SKM-1 treated with dmso at 0.1 percent for 144 hours (cell line): ENCODE data around the gene APBA1.

Experiments
- DNase-seq: peaks from one replicate; lab custom pipeline; 2025; ENCODE audit not compliant: unreplicated experiment; lab: John Stamatoyannopoulos, UW

APBA1 gene

DNA sequence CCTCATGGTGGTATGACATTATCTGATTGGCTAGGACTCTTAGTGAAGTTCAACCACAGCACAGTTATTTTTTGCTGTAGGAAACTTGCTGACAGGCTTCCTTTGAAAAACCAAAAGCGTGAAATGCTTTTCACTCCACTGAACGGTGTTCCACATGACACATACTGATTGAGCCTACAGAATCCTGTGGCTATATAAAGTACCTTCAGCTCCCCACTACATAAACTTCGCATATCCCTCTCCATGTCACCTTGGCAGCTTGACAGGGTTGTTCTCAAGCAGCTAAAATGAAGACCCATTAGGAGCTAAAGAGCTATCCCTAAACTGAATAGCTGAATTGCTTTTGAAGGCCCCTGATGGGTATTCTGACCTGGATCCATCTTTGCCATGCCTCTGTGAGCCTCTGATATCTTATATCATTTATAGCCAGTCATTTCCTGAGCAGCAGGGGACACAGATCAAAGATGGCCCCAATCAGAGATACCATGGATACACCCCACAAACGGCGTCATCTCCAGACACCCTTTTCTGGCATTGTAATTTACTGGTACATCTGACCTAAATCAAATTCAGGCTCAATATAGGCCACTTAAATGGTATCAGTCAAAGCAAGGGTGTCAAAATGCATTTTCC is 91.5 kb downstream of the APBA1 start:
- no peak for DNase-seq

DNA sequence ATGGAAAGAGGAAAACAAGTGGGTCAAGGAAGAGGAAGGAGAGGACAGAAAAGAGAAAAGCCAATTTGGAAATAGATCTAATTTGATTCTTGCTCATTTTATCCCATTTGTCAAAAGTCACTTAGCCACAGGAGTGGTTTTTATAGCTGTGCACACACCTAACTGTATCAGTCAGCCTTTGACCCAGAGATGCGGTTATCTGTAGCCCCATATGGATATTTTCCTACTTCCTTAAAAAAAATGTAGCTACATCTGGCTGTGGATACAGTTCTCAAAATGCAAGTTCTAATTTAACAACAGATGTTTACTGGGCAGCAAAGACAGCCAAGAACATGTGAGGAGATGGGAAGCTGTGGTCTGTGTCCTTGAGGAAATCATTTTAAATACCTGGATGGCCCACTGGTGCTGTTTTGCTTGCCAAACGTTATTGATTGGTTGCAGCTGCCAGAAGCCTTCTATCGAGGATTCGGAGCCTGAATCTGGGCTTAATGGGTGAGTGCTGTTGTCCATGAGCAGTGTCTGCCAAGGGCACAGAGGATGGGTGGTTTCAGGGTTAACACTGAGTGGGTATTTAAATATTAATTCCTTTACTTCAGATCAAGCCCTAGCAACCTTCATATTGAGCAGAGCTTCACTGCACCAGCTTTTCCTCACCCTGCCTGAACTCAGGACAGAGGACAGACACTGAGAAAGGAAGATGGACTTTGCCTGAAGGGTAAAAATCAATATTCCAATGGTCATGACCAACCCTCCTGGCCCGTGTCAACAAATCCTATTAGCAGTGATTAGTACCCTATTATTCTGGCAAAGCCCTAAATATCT is 92.2 kb downstream of the APBA1 start:
- no peak for DNase-seq

DNA sequence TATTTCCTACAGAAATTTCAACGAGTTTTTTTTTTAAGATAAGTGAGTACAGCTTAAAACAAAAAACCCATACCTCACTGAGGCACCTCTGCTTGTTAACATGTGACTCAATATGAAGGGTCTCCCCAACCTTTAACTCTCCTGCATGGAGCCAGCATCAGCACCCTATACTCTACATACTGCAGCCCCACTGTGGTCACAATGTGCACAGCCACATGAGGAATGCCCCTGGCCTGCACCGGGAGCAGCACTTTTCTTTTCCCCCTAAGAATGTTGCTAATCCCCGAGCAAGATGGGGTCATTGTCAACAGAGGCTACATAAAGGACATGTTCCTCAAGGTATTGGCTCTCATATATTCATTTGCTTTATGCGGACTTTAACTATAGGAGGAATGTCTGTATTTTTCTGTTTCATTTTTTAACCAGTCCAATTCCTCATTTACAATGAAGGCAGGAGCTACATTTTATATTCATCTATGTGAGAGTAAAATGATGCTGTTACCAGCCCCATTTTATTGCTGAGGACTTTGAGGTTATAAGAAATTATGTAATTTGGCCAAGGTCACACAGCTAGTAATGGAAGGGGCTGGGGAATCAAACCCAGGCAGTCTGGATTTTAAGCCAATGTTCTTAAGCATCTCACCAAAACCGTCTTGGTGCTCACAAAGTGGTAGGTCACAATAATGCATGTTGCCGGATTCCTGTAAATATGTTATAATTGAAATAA is 93.0 kb downstream of the APBA1 start:
- no peak for DNase-seq

DNA sequence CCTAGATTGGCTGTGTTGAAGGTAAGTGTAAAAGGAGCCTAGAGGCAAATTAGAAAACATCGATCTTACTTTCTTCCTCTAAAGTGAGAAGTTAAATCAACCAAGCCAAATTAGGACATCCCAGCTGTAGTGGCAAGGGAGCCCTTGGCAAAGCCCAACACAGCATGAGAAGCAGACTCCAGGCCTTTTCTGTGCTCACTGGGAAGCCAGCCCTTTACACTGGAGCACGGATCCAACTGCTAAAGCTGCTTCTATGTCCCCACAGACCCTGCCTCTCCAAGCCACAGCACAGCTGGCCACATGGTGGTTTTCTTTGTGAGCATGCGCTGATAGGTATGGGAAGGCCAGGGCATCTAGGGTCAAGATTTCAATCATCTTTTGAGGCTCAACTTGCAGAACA is 94.1 kb downstream of the APBA1 start:
- no peak for DNase-seq

DNA sequence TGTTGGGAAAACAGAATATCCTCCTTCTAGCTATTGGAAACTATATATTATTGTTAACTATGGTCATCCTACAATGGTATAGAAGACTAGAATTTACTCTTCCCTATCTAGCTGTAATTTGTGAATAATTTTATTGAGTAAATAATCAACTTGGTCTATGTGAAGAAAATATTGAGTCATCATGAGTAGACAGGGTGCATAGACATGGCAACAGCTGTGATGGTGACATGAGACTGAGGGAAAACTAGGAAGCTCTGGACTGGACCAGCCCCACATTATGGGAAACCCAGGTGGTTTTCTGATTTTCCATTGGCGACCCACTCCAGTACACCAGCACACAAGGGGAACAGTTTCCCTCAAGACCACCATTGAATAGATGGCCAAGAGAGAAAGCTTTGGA is 95.0 kb downstream of the APBA1 start:
- no peak for DNase-seq

DNA sequence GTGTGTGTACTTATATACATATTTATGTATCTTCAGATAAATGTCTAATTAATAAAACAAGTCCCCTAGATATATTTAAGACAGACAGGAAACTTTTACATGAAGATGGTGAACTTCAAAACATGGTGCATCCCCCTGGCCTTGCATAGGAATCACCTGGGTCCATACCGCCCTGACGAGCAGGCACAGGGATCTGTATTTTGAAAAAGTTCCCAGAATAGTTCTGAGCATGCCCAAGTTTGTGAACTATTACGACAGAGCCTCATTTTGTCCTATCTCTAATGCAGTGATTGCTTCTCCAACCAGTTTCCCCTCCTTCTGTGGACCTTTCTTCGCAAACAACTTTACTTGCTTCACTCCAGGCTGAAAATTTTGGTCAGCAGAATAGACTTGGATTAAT is 98.1 kb downstream of the APBA1 start:
- DNase-seq, result no peak

DNA sequence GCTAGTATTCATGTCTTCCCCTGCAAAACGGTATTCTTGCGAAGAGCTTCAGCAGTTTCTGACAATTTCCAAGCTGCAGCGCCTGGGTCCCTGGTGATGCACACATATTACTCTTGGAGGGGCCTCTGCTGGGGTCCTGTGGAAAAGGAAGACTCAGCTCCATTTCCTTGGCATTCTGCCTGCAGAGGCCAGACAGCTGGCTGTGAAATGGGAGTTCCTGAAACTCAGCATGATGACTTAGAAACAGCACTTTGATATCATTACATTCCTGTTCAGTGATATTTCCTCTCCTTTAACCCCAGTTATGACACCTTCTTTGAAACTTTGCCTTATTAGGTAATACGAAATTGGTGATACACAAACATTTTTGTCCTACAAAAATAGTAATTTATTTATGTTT is 98.5 kb downstream of the APBA1 start:
- DNase-seq, result no peak

DNA sequence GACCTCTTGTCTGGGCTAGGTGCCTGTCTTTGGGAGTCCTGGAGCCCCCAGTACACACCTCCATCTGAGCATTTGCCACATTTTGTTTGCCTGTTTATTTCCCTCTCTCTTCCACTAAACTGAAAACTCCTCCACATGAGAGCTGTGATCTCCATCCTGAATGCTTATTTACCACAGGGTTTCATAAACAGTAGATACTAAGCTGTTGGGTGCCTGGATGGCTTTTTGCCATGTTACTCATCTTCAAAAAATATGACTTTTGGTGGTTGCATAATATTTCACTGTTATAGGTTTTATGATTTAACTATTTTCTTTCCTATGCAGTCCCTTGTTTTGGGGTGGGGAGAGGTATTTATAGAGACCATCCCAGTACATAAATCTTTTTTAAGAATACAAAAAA is 99.6 kb downstream of the APBA1 start:
- DNase-seq, result no peak

DNA sequence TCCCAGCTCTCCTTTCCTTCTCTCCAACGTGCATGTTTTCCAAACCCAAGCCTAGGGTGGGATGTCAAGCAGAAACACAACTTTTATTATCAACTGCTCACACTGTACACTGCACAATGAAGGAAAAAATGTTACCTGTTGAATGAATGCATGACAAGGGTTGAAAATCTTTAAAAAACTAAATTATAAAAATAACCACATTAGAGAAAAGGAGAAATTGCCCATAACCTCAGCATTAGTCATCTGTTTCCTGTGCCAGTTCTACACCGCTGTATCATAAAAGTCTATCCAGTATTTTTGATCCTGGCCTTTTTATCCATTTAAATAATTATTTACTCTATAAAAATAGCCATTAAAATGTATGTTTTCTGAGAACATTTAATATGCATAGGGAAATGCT is 101.1 kb downstream of the APBA1 start:
- no peak for DNase-seq

DNA sequence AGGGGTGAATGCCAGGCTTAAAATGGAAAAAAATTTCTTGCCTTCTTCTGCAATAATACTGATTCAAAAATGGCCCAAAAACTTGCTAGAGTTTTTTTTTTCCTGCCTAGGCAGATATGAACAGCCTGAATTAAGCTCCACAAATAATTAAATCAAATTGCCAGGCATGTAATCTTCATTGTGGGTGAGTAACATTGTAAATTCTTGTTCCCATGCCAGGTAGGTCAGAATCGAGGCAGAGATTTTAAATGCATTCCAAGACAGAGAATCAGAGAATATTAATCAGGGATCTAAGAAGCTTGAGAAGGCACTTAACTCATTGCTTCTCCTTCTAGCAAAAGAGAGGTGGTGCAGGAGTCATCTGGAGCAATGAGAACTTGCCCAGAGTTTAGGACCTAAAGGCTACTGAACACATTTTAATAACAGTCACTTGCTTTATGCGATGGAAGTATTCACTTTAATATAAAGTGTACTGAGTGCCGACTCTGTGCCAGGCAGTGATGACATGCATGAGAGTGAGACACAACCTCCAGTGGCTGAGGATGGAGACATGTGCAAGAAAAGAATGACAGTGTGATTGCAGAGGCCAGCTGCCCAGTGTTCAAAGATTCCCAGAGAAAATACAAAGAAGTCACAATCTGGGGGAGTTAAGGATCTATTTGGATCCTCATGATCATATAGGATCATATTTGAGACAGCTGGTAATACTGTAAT is 102.3 kb downstream of the APBA1 start:
- DNase-seq, result no peak

DNA sequence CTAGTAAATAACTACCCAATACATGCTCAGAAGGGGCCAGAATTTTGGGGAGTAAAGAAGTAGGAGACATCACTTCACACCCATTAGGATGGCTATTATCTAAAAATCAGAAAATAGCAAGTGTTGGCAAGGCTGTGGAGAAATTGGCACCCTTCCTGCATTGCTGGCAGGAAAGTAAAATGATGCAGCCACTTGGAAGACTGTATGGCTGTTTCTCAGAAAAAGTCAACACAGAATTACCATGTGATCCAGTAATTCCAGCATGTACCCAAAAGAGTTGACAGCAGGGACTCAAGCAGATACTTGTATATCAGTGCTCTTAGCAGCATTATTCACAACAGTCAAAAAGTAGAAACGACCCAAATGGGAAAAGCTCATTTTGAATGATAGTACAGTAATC is 107.6 kb downstream of the APBA1 start:
- no peak for DNase-seq

DNA sequence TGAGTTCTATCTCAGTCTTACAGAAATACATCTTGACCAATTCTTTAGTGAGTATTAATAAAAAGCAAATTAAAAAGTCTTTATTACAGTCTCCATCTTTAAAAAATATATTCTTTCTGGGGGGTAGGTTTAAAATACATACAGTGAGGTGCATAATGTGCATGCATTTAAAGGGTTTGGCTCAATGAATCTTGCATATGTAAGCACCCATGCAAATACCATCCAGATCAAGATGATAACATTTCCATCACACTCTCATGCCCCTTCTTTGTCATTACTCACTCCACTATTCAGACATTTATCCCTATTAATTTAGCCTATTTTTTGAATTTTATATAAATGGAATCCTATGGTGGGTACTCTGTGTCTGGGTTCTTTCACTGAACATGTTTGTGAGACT is 113.0 kb downstream of the APBA1 start:
- DNase-seq, result no peak

DNA sequence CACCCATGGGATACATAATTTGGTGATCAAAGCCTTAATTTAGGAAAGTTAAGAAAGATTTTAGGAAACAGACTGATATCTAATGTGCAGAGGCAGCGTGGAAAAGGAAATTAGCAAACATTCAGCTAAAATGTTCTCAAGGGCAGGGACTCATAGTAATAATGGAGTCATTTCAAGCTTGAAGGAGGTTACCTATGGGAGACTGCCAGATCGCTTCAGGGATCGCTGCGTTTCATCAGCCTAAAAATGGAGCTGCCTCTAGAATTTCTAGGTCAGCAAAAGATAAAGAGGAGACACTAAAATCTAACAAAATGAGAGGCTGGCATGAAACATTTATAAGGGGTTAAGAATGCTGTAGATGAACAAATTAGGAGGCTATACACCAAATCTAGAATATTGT is 115.5 kb downstream of the APBA1 start:
- no peak for DNase-seq

DNA sequence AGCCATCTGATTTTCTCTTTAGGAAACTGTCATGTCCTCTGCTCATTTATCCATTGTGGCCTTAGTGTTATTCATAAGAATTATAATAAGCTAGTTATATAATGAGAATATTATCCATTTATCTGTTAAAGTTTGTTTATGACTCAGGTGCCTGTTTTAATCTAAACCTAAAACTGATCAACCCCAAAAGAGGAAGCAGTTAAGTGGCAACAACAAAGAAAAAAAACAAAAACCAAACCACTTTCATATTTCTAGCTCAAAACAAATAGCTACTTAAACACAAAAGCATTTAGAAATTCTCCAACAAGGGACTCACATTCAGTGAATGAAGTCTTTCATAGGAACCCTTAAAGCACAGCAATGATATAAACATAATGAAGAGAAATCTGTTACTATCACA is 116.4 kb downstream of the APBA1 start:
- DNase-seq, result no peak

DNA sequence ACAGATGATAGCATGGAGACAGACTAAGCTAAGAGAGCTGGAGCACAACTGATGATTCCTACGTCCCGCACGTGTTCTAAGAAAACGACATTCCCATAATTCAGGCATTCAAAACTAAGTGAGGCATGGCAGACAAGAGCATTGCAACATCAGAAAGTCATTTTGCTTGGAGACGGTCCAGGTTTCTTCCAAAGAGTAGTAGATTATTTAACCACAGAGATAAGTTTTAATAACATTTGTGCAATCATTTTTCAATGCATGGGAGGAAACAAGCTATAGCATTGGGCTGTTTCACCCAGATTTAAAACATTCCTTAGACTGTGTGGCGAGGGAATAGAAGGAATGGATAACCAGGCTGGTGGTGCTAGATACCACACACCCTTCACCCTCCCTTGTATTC is 117.2 kb downstream of the APBA1 start:
- DNase-seq, result no peak

DNA sequence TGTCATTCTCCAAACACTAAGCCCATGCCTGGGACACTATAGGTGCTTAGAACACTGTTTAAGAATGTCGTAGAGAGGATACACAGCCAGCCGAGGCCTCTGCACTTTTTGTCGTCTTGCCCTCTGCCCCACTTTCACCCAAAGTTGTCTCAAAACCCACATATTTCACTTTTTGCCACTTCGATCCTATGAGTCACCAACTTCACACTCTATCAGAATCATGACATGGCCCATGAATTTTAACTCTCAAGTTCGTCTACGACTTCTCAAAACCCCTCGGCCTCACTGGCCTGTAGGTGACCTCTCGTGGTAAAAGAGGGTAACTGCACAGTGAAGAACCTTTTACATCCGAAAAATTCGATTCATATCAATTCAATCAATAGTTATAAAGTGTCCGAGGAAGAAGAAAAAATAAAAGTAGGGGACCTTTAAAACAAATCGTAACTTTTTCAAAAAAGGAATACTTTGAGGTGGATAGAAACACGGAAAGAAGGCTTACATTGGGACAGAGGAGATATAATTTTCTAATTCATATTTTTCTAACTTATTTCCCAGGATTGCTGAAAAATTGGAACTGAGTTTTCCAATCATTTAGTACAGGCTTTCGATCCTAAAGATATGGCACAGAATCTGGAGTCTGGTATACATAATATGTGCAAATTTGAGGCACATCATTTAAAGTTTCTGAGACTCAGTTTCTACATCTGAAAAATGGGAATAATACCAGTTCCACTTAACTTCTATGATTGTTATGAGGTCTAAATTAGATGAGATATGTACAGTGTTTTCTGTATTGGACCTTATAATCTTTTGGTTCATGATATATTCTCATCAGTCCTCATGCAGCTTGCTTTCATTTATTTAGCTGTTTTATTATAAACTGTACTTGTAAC is 122.6 kb downstream of the APBA1 start:
- no peak for DNase-seq

DNA sequence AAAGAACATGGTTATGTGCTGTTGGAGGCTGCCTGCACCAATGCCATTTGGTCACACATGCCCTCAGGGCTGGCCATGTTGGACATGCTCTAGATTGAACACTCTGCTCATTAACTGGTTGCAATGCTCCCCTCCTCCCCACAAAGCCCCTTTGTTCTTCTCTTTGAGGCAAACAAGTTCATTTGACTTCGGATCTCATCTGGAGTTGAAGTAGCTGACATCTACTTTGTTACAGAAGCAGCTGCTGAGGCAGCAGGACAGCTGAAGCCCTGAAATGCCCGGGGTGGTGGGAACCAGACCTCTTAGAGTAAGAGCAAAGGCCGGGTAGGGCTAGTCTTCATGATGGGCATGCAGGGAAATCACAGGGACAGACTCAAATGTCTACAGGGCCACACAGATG is 123.5 kb downstream of the APBA1 start:
- no peak for DNase-seq

DNA sequence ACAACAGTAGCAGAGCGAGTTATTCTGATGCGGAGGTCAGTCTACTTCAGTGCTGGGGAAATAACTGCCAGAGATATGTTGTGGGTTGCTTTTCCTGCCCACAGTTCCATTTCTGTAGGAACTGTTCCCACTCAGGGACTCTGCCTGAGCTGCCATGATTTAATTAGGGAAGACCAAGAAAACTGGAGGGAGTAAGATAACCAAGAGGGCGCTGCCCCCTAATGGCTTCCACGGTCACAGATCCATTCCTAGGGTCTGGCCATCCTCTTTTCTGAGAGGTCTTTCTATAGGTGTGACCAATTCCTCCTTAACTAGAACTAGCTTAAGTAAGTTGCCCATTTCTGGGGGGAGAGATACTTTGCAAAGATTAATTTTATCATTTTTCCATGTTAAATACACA is 125.9 kb downstream of the APBA1 start:
- no peak for DNase-seq

DNA sequence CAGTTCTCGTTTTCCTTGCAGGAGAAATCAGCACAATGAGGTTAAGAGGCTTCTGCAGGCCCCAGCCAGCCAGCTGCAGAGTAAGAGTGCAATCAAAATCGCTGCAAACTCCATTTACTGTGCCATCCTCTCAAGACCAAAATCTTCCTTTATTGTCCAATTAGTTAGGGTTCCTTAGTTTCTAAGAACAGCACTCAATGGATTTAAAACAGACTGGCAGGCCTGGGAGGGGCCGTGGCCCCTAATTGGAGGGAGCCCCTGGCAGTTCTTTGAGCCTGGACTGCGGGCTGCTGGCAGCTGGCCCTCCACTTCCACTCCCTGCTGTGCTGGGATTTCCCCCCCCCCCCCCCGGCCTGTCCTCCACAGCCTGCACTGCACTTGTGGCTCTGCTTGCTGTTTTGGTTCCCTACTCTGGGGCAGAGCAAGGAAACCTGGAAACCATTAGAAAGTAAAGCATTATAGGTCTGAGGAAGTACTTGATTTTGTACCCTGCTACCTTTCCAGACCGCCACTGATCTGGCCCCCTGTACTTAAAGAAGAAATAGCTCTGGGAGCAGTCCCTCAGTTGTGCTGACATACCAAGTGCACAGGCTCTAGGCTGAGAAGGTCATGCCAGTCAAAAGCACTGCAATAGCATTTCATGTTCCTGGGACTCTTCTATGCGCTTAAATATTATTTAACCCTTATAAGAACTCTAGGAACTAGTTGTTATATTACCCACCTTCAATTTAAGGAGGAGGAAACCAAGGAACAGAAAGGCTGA is 129.0 kb downstream of the APBA1 start:
- no peak for DNase-seq

DNA sequence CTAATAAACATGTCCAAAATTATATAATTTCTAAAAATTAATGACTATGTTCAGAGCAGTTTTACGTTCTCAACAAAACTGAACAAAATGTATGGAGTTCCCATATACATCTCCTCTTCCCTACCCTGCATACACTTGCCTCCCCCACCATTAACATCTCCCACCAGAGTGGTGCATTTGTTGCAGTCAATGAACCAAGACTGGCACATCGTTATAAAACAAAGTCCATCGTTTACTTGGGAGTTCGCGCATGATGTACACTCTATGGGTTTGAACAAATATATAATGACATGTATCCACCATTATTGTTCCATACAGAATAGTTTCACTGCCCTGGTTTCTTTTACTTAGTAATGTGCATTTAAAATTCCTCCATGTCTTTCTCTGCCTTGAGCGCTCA is 130.1 kb downstream of the APBA1 start:
- DNase-seq, result no peak
